CD14-positive monocyte (primary cell): ENCODE measurements around the gene RGS7. TPM values are rescaled to one million over a fixed set of nuclear protein-coding genes. Genes with fewer than 3 reads are reported as not detected.

ENCODE experiments used
- DNase-seq, 3 donors: peaks; one replicate each; pipeline ENCODE4 v3.0.0-alpha.2; 2011 to 2022
- H2AFZ ChIP-seq: 2 replicates; pipeline ENCODE4 v1.6.0; 2012; ENCODE audit warnings: mild to moderate bottlenecking, low read depth, low read length, inconsistent platforms; ENCODE audit not compliant: insufficient read depth, poor library complexity, severe bottlenecking
- H3K27ac ChIP-seq, 2 donors: 1 replicate in 1 of 2; 2 replicates in 1 of 2; pipeline ENCODE4 v1.5.1; 2012 to 2013; ENCODE audit warnings: low read length in 2 of 2, control low read depth in 1 of 2, inconsistent platforms in 1 of 2, low read depth in 1 of 2, mild to moderate bottlenecking in 1 of 2
- H3K27me3 ChIP-seq, 2 donors: one replicate each; pipeline versions ENCODE4 v1.6.0 to v1.6.1; 2011 to 2013; ENCODE audit warnings: low read length in 2 of 2; ENCODE audit not compliant: control insufficient read depth in 2 of 2, insufficient read depth in 2 of 2
- H3K36me3 ChIP-seq, 2 donors: replicated peaks in 1 of 2; 1 replicate in 1 of 2; 2 replicates in 1 of 2; pipeline versions ENCODE4 v1.5.1 to v1.6.1; 2012 to 2013; ENCODE audit warnings: low read length in 2 of 2, control low read depth in 1 of 2, inconsistent platforms in 1 of 2, mild to moderate bottlenecking in 1 of 2; ENCODE audit not compliant: insufficient read depth in 2 of 2, control insufficient read depth in 1 of 2
- H3K4me1 ChIP-seq, 2 donors: 1 replicate in 1 of 2; 2 replicates in 1 of 2; pipeline versions ENCODE4 v1.5.1 to v1.6.1; 2012 to 2013; ENCODE audit warnings: low read length in 2 of 2, control low read depth in 1 of 2, inconsistent platforms in 1 of 2, mild to moderate bottlenecking in 1 of 2, moderate library complexity in 1 of 2; ENCODE audit not compliant: insufficient read depth in 2 of 2, control insufficient read depth in 1 of 2
- H3K4me2 ChIP-seq: replicated peaks from 2 replicates; pipeline ENCODE3; 2012; ENCODE audit warnings: low read length, moderate library complexity, mild to moderate bottlenecking; ENCODE audit not compliant: poor library complexity, severe bottlenecking; ENCODE audit errors: extremely low read depth
- H3K4me3 ChIP-seq, 3 experiments: fragments of 200-600 bp in 1 of 3; sonication (generic) in 1 of 3; replicated peaks in 1 of 3; 1 replicate in 2 of 3; 2 replicates in 1 of 3; pipeline ENCODE4 v1.5.1; 2011 to 2013; ENCODE audit warnings: low read length in 3 of 3, mild to moderate bottlenecking in 3 of 3, control low read depth in 2 of 3, low read depth in 2 of 3, inconsistent platforms in 1 of 3, moderate library complexity in 1 of 3
- H3K79me2 ChIP-seq: 2 replicates; pipeline ENCODE4 v1.6.0; 2012; ENCODE audit warnings: mild to moderate bottlenecking, control low read depth, inconsistent platforms, low read length, moderate library complexity; ENCODE audit not compliant: insufficient read depth
- H3K9ac ChIP-seq: 2 replicates; pipeline ENCODE4 v1.6.0; 2017; ENCODE audit warnings: low read length, mild to moderate bottlenecking; ENCODE audit not compliant: insufficient read depth, poor library complexity, severe bottlenecking
- H3K9me3 ChIP-seq, 2 donors: replicated peaks in 1 of 2; 1 replicate in 1 of 2; 2 replicates in 1 of 2; pipeline versions ENCODE4 v1.5.1 to v1.6.1; 2012 to 2013; ENCODE audit warnings: low read length in 2 of 2, control low read depth in 1 of 2; ENCODE audit not compliant: control insufficient read depth in 1 of 2, insufficient read depth in 1 of 2
- H4K20me1 ChIP-seq: 2 replicates; pipeline ENCODE4 v1.6.0; 2012; ENCODE audit warnings: mild to moderate bottlenecking, low read length, control low read depth, moderate library complexity; ENCODE audit not compliant: insufficient read depth
- H3K27ac Mint-ChIP-seq, 7 donors: one replicate each; pipeline ENCODE4 v1.8.0; 2020; ENCODE audit warnings: mild to moderate bottlenecking in 7 of 7, mixed read lengths in 7 of 7, moderate library complexity in 6 of 7, inconsistent platforms in 2 of 7
- H3K27me3 Mint-ChIP-seq, 3 donors: one replicate each; pipeline ENCODE4 v1.8.0; 2021 to 2022; ENCODE audit warnings: low read depth in 3 of 3, mild to moderate bottlenecking in 3 of 3, mixed read lengths in 3 of 3, moderate library complexity in 3 of 3, inconsistent platforms in 1 of 3
- H3K36me3 Mint-ChIP-seq, 2 donors: one replicate each; pipeline ENCODE4 v1.8.0; 2020; ENCODE audit warnings: mixed read lengths in 2 of 2, inconsistent platforms in 1 of 2, mild to moderate bottlenecking in 1 of 2
- H3K4me1 Mint-ChIP-seq: one replicate; pipeline ENCODE4 v1.8.0; 2020; ENCODE audit warnings: mild to moderate bottlenecking, mixed read lengths
- H3K4me3 Mint-ChIP-seq, 2 donors: one replicate each; pipeline ENCODE4 v1.8.0; 2020; ENCODE audit warnings: mild to moderate bottlenecking in 2 of 2, mixed read lengths in 2 of 2, moderate library complexity in 1 of 2
- H3K9me3 Mint-ChIP-seq, 7 donors: one replicate each; pipeline ENCODE4 v1.8.0; 2020 to 2022; ENCODE audit warnings: mixed read lengths in 7 of 7, mild to moderate bottlenecking in 6 of 7, moderate library complexity in 6 of 7, inconsistent platforms in 2 of 7
- WGBS: methylation state at CpG from one replicate; pipeline ENCODE4 v1.1.5; 2013; ENCODE audit warnings: missing lambda C conversion rate; ENCODE audit not compliant: insufficient coverage; 5-methylcytosine and 5-hydroxymethylcytosine counted together
- intact Hi-C, 2 donors: fragments of 100-400 bp; cut with micrococcal nuclease; formaldehyde crosslinking; loops; one replicate each; pipeline versions ENCODE4 v1.15.0 to v1.15.1; 2023
- polyA plus RNA-seq, 3 donors: library from polyadenylated mRNA; depleted of rRNA in 1 of 3; unstranded in 2 of 3; stranded (reverse) in 1 of 3; fragments of 300-500 nt in 2 of 3; fragments of >200 nt in 1 of 3; fragmentation: Illumina TruSeq in 2 of 3; gene quantifications; 1 replicate in 2 of 3; 2 replicates in 1 of 3; pipeline ENCODE4 v1.2.3, GENCODE V29; 2012 to 2021
- TF ChIP-seq, protein P1 (sequence below): fragments of 200-600 bp; IDR thresholded peaks from one replicate; pipeline ENCODE4 v1.8.0; 2022; ENCODE audit warnings: antibody characterized with exemption, mild to moderate bottlenecking

RGS7 gene
- polyA plus RNA-seq, 3 donors: not detected

DNA sequence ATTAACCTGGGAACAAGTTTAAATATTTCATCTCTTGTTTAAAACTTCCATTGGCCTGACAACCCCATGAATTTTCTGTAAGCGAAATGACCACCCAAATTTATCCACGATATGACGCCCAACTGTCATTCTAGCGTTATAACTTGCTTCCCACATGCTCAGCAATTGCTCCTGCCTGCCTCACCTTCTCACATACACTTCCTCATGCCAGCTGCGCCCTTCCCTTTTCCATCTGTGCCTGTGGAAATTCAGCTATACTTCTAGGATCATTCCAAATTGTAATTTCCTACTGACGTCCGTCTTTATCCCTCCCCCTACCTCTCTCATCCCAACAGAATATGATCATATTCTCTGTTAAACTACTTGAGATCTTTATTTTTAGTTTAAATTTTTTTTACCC lies 248.0 kb downstream of the RGS7 start:
- Mint-ChIP-seq H3K4me1 (no peaks in the 10 kb centered on the region), H3K9me3 (peaks cover 0 to 5% (median 0%) of the 10 kb centered on the region in 7 donors), H3K27ac (no peak overlapping the region), H3K4me3 (no peak overlapping the region), H3K36me3 (no peaks in the 10 kb centered on the region), H3K27me3 (no peaks in the 10 kb centered on the region)
- TF ChIP-seq, protein P1, sequence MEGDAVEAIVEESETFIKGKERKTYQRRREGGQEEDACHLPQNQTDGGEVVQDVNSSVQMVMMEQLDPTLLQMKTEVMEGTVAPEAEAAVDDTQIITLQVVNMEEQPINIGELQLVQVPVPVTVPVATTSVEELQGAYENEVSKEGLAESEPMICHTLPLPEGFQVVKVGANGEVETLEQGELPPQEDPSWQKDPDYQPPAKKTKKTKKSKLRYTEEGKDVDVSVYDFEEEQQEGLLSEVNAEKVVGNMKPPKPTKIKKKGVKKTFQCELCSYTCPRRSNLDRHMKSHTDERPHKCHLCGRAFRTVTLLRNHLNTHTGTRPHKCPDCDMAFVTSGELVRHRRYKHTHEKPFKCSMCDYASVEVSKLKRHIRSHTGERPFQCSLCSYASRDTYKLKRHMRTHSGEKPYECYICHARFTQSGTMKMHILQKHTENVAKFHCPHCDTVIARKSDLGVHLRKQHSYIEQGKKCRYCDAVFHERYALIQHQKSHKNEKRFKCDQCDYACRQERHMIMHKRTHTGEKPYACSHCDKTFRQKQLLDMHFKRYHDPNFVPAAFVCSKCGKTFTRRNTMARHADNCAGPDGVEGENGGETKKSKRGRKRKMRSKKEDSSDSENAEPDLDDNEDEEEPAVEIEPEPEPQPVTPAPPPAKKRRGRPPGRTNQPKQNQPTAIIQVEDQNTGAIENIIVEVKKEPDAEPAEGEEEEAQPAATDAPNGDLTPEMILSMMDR: no peak
- Histone ChIP-seq H3K9ac (no peak overlapping the region), H3K4me1 (no peaks in the 10 kb centered on the region), H3K27ac (no peak overlapping the region), H3K4me2 (no peak overlapping the region), H3K79me2 (no peaks in the 10 kb centered on the region), H3K36me3 (no peaks in the 10 kb centered on the region), H2AFZ (no peak overlapping the region), H4K20me1 (no peaks in the 10 kb centered on the region), H3K4me3 (no peak overlapping the region), H3K27me3 (no peaks in the 10 kb centered on the region), H3K9me3 (no peaks in the 10 kb centered on the region)
- DNase-seq: no peak
- intact Hi-C loops: no loop called here
- 84% methylated on average over 4 of the region's 7 CpGs for WGBS

DNA sequence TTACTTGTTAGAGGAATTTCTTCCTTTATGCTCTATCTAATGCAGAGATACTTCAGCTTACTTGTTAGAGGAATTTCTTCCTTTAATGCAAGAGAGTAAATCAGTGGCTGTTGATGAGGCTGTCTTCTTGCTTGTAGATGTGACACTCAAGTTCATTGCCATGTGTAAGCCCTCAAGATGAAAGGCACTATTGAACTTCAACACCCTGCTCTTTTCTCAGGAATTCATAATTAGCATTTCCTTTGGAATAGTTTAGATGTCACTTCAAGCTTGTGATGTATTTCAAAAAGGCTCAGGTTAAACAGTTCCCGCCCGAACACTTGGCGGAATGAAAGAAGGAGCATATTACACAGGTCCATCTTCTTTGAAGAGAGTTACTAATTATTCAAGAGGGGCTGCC lies 251.9 kb downstream of the RGS7 start:
- Mint-ChIP-seq H3K4me1 (no peaks in the 10 kb centered on the region), H3K9me3 (peaks cover 0 to 5% (median 0%) of the 10 kb centered on the region in 7 donors), H3K27ac (no peak overlapping the region), H3K4me3 (no peak overlapping the region), H3K36me3 (no peaks in the 10 kb centered on the region), H3K27me3 (no peaks in the 10 kb centered on the region)
- Histone ChIP-seq H3K9me3 (no peaks in the 10 kb centered on the region), H3K4me2 (no peak overlapping the region), H3K4me1 (no peaks in the 10 kb centered on the region), H3K9ac (no peak overlapping the region), H3K27ac (no peak overlapping the region), H3K36me3 (no peaks in the 10 kb centered on the region), H3K79me2 (no peaks in the 10 kb centered on the region), H3K4me3 (no peak overlapping the region), H4K20me1 (no peaks in the 10 kb centered on the region), H3K27me3 (no peaks in the 10 kb centered on the region), H2AFZ (no peak overlapping the region)
- TF ChIP-seq, protein P1: no peak
- WGBS: no CpG with 5 or more reads among the region's 3 CpGs
- intact Hi-C loops: no loop called here
- no peak for DNase-seq
